ENCODE measurements around the gene ALPI.

GRCh38 chr2:232487385-232488096 lies 31.6 kb downstream of the ALPI start, which contains the start of gene ECEL1:
- no peak for TF ChIP-seq CTCF (IDR thresholded peaks at IDR 0.05)
- TF ChIP-seq POLR2A (IDR thresholded peaks at IDR 0.05): no peak
